GM10266 (cell line): ENCODE results near the gene MLLT10.

Source experiments
- DNase-seq: peaks from one replicate; pipeline ENCODE4 v3.0.0; 2012; ENCODE audit errors: extremely low spot score
- TF ChIP-seq, protein P1 (sequence below): IDR thresholded peaks from 2 replicates; pipeline ENCODE4 v1.5.1; 2012; ENCODE audit warnings: mild to moderate bottlenecking, low read depth; ENCODE audit not compliant: control insufficient read depth, insufficient read depth; ENCODE audit errors: missing control alignments

MLLT10 gene

DNA sequence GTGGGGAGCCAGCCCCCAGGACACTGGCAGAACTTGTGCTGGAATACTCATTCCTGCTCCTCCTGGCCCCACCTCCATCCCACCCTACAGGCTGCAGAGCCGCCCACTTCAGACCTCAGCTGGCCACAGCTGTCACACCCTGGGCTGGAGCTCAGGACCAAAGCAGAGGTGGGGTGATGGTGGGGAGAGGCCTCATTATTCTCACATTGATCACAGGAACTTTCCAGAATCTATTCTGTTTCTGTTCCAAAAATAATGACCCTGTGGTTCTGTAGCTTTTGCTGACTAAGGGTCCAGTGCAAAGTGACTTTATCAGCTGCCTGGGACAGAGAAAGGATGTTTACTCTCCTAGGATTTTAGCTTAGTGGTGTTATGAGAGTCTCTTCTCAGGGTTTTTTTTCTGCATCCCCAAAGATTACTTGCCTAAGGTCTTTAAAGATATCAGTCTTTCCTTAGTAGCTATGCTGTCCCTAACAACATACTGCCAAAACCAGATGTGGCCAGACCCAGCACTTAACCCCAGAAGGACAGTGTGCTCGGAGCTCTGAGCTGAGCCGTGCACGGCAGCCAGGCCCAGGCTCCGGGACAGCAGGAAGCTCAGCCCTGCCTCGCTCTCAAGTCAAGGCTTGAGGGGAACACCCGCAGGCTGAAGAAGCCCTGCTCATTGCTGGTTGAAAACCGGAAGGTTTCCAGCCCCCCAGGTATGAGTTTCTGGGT lies 223.3 kb downstream of the MLLT10 start:
- TF ChIP-seq, protein P1, sequence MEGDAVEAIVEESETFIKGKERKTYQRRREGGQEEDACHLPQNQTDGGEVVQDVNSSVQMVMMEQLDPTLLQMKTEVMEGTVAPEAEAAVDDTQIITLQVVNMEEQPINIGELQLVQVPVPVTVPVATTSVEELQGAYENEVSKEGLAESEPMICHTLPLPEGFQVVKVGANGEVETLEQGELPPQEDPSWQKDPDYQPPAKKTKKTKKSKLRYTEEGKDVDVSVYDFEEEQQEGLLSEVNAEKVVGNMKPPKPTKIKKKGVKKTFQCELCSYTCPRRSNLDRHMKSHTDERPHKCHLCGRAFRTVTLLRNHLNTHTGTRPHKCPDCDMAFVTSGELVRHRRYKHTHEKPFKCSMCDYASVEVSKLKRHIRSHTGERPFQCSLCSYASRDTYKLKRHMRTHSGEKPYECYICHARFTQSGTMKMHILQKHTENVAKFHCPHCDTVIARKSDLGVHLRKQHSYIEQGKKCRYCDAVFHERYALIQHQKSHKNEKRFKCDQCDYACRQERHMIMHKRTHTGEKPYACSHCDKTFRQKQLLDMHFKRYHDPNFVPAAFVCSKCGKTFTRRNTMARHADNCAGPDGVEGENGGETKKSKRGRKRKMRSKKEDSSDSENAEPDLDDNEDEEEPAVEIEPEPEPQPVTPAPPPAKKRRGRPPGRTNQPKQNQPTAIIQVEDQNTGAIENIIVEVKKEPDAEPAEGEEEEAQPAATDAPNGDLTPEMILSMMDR, result no peak
- no peak for DNase-seq

DNA sequence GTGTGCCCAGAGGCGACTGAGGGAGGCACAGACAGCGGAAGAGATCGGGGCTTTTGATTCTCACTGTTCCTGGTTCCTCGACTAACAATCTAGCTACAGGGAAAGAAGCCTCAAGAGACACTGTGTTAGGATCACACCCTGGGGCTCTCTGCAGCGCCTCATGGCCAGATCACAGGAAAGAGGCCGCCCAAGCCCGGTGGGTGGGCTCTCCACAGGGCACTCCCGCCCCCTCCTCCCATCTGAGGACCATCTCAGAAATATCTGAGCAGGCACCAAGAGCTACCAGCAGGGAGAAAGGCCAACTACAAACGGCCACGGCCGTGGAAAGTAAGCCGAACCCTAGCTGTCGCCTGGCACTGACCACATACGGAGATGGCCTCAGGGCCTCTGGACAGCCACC lies 224.2 kb downstream of the MLLT10 start:
- TF ChIP-seq, protein P1, result no peak
- DNase-seq, result no peak

DNA sequence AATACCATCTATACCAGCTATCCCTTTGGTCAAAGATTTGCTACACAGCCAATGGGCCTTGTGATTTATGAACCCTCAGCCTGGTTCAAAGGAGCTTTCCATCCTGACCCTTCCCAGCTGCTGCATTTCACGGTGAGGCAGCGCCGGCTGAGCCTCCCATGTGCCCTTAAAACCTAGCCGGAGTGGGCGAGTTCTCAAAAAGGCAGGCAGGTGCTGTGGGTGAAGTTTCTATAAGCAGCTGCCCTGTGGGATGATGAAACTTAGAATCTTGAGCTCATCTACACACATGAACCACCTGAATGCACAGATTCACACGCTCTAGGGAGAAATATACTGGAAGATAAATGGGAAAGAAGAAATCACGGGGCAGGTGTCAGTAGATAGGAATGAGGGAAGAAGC lies 224.7 kb downstream of the MLLT10 start:
- TF ChIP-seq, protein P1, result no peak
- no peak for DNase-seq

DNA sequence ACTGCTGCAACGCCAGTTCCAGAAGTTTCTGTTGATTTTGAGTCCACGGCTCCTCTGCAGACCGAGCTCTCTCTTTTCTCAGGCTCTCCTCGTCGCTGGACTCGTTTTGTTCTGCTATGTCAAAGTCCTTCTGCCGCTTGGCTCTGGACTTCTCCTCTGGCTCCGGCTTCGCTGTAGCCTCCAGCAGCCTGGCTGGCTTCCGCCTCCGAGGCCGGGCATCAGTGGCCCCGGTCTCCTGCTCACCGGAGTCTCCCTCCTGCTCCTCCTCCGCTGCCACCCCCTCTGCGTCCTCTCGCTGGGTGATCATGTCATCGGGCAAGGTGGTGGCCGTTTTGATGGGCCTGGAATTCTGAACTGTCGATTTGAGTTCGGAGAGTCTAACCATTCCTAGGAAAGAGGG lies 225.2 kb downstream of the MLLT10 start:
- TF ChIP-seq, protein P1, result no peak
- no peak for DNase-seq

DNA sequence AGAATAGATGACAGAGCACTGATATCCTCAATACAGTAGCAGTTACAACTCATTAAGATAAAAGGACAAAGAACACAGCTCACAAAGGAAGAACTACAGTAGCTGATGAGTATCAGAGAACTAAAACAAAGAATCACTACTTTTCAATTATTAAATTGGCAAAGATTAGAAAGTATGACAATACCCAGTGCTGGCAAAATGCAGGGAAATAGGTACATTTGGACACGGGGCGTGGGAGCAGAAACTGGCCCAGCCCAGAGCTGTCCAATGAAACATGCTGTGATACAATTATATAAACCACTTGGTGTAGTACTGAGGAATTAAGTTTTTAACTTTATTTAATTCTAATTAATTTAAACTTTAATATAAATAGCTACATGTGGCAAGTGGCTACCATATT lies 226.3 kb downstream of the MLLT10 start:
- no peak for DNase-seq
- TF ChIP-seq, protein P1, result no peak

DNA sequence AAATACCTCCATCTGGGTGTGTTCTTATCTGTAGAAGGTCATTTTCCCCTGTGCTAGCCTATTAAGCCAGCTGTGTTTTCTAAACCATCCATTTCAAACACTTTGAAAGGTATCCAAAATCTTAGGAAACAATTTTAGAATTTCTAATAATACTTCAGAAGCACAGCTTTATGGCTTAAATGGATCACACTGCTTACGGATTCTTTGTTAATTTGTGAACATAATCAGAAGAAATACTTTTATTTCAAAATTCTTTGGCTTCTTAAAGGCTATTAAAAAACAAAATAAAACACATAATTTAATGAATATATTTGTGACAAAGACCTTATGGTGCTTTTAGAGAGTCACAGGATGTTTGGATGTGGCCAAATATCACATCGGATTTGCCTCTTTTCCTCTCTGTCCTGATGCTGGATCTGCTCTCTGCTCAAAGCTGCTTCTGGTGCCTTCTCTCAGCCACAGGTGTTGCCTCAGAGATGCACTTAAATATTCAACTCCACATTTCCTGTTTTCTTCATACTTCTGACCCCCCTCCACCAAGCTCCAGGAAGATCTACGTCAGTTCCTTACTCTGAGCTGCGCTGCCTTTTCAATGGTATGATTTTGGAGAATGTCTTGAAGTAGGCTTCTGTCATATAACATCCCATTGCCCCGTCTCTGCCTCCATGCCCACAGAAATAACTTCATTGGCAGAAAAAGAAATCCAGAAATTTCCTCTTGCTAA lies 230.6 kb downstream of the MLLT10 start:
- TF ChIP-seq, protein P1, result no peak
- no peak for DNase-seq

DNA sequence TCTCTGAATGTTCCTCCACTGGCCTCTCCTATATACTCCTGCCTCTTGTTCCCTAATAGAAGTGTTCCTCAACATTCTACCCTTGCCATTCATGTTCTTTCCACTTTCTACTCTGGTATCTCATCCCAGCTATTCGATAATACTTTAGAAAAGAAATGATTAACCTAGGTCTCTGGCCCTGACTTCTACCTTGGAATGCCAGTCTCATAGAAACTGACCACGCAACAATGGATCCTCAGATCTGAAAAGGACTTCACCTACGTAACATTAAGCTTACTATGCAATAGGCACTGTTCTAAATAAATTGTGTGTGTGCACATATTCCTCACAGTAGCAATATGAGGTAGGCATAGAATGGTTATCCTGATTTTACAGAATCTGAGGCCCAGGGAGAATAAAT lies 235.0 kb downstream of the MLLT10 start:
- TF ChIP-seq, protein P1, result no peak
- no peak for DNase-seq
